K562 (cell line): ENCODE measurements around the gene SOCS2. TPM values are rescaled to one million over a fixed set of nuclear protein-coding genes. Genes with fewer than 3 reads are reported as not detected.

Experiments
- ARID3B ChIP-seq: fragments of 250-450 bp; sonication (Bioruptor Pico); IDR thresholded peaks from 2 replicates; pipeline ENCODE4 v1.4.0; 2020; ENCODE audit warnings: borderline replicate concordance
- ATF7 ChIP-seq: fragments of 450-650 bp; IDR thresholded peaks from 2 replicates; pipeline ENCODE4 v1.7.1; 2014; ENCODE audit warnings: mild to moderate bottlenecking, moderate library complexity
- CCAR2 ChIP-seq: fragments of 200-400 bp; formaldehyde crosslinking; IDR thresholded peaks from 2 replicates; pipeline ENCODE4 v1.6.1; 2017; ENCODE audit warnings: mild to moderate bottlenecking, low read depth, low read length
- EZH2 ChIP-seq: IDR thresholded peaks from 2 replicates; pipeline ENCODE4 v1.6.1; 2012; ENCODE audit warnings: low read depth, mild to moderate bottlenecking, inconsistent platforms, low read length, borderline replicate concordance
- FOS ChIP-seq: IDR thresholded peaks from 3 replicates; pipeline ENCODE4 v1.6.1; 2011; ENCODE audit not compliant: insufficient read length; ENCODE audit errors: extremely low read depth
- HDAC3 ChIP-seq: fragments of 450-650 bp; IDR thresholded peaks from 2 replicates; pipeline ENCODE4 v1.6.1; 2018; ENCODE audit warnings: borderline replicate concordance, mild to moderate bottlenecking, moderate library complexity; ENCODE audit not compliant: partially characterized antibody
- LARP7 ChIP-seq: fragments of 450-650 bp; IDR thresholded peaks from 2 replicates; pipeline ENCODE4 v1.6.1; 2016
- MAZ ChIP-seq, 2 experiments: fragments of 450-650 bp in 1 of 2; sonication (generic) in 1 of 2; formaldehyde crosslinking; IDR thresholded peaks in 1 of 2; conservative IDR thresholded peaks in 1 of 2; 2 replicates each; pipeline versions ENCODE4 v1.4.0 to v1.5.0; 2020; ENCODE audit warnings: mild to moderate bottlenecking in 1 of 2, missing genetic modification reagents in 1 of 2
- MEF2A ChIP-seq: IDR thresholded peaks from 2 replicates; pipeline ENCODE4 v1.6.1; 2011; ENCODE audit warnings: low read depth, mild to moderate bottlenecking, low read length, moderate library complexity; ENCODE audit not compliant: control insufficient read depth
- MTA1 ChIP-seq: fragments of 450-650 bp; IDR thresholded peaks from 2 replicates; pipeline ENCODE4 v1.6.1; 2017; ENCODE audit warnings: borderline replicate concordance
- SLC30A9 ChIP-seq: fragments of 250-450 bp; sonication (Bioruptor Pico); IDR thresholded peaks from 2 replicates; pipeline ENCODE4 v1.8.0; 2022; ENCODE audit warnings: mild to moderate bottlenecking, moderate library complexity
- SMAD1 ChIP-seq: fragments of 150-350 bp; IDR thresholded peaks from 2 replicates; pipeline ENCODE4 v1.6.1; 2014; ENCODE audit warnings: low read length, low read depth; ENCODE audit not compliant: partially characterized antibody
- ZNF395 ChIP-seq: fragments of 200-800 bp; sonication (Bioruptor generic); IDR thresholded peaks from 2 replicates; pipeline ENCODE4 v1.6.1; 2017; ENCODE audit warnings: missing genetic modification characterization, missing compliant biosample characterization
- ZNF561 ChIP-seq: fragments of 450-650 bp; formaldehyde crosslinking; conservative IDR thresholded peaks from 2 replicates; pipeline ENCODE4 v1.4.0; 2020; ENCODE audit warnings: mild to moderate bottlenecking, moderate library complexity
- ZNF740 ChIP-seq, 3 experiments: fragments of 200-800 bp in 1 of 3; sonication (Bioruptor generic) in 1 of 3; sonication (generic) in 1 of 3; formaldehyde crosslinking in 1 of 3; IDR thresholded peaks; 2 replicates each; pipeline versions ENCODE4 v1.6.1 to v1.8.0; 2016 to 2022; ENCODE audit warnings: mild to moderate bottlenecking in 2 of 3, missing compliant biosample characterization in 2 of 3, missing genetic modification characterization in 2 of 3, missing genetic modification reagents in 1 of 3
- ZNF764 ChIP-seq: fragments of 250-450 bp; sonication (Bioruptor Pico); IDR thresholded peaks from 2 replicates; pipeline ENCODE4 v1.4.0; 2020; ENCODE audit warnings: low read depth, mild to moderate bottlenecking, moderate library complexity
- polyA plus RNA-seq, 8 experiments: library from polyadenylated mRNA; depleted of rRNA in 4 of 8; stranded (reverse) in 5 of 8; unstranded in 3 of 8; fragments of >200 nt; fragmentation: Nextera tagmentation in 2 of 8; fragmentation: Illumina TruSeq in 1 of 8; extraction: Ambion mirVana in 2 of 8; extraction: Trizol in 1 of 8; gene quantifications; 2 replicates each; pipeline versions ENCODE4 v1.2.1 to v1.2.3, GENCODE V29; 2011 to 2014; ENCODE audit warnings: inconsistent platforms in 1 of 8, missing spikeins in 1 of 8
- total RNA-seq, 7 experiments: library from RNA; depleted of rRNA in 6 of 7; stranded (reverse); fragments of >200 nt in 6 of 7; fragmentation: Illumina TruSeq in 2 of 7; extraction: Trizol in 2 of 7; gene quantifications; 2 replicates each; pipeline versions ENCODE4 v1.2.1 to v1.2.3, GENCODE V29; 2011 to 2021; ENCODE audit warnings: low replicate concordance in 1 of 7
- TF ChIP-seq, protein P1 (sequence below), 2 experiments: fragments of 250-450 bp in 1 of 2; fragments of 450-650 bp in 1 of 2; sonication (Bioruptor Pico) in 1 of 2; IDR thresholded peaks; 2 replicates each; pipeline versions ENCODE4 v1.6.1 to v1.8.0; 2016 to 2021; ENCODE audit warnings: mild to moderate bottlenecking in 2 of 2, moderate library complexity in 2 of 2, missing compliant biosample characterization in 1 of 2, missing genetic modification characterization in 1 of 2
- TF ChIP-seq, protein P2 (sequence below): sonication (generic); formaldehyde crosslinking; IDR thresholded peaks from 2 replicates; pipeline ENCODE4 v1.8.0; 2022; ENCODE audit warnings: mild to moderate bottlenecking, missing genetic modification reagents
- TF ChIP-seq, protein P3 (sequence below): sonication (generic); formaldehyde crosslinking; IDR thresholded peaks from 2 replicates; pipeline ENCODE4 v1.8.0; 2022; ENCODE audit warnings: missing genetic modification reagents, mild to moderate bottlenecking, moderate library complexity, borderline replicate concordance

SOCS2 gene
- total and polyA plus RNA-seq, 9 of the 15 experiments (the other 6 are each of a cell fraction or from before 2014, with no cell fraction given): 37.0 to 162 (median 98.7) TPM

DNA sequence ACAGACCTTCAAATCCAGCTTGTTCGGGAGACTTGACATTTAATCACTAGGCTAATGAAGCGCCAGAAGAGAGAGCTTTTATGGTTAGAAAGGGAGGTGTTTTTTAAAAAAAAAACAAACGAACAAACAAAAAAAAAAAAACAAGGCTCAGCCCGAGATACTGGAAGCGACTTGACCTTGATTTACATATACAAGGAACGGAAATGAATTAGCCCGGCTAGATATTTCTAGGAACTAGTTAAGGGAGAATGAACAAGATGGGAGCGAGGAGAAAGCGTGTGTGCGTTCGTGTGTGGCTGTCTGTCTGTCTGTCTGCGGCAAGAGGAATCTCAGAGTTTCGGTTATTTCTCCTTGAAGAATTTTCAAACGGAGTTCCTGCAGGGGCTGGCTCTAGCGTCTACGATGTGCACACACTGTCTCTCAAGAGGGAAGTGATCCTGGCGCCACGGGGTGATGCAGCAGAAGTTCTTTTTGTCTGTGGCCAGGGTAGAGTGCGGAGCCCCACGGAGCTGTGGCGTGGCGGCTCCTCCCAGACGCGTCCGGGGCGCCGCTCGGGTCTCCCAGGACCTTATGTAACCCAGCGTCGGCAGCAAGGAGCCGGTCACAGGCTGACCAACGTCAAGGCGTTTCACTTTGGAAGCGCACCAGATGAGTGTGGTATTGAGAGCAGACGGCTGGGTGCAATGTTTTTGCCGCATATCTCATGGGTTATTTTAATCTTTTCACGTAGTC is 18.8 kb downstream of the SOCS2 start (continued):
- TF ChIP-seq, protein P1, sequence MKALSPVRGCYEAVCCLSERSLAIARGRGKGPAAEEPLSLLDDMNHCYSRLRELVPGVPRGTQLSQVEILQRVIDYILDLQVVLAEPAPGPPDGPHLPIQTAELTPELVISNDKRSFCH (CRISPR knock-in tag; IDR thresholded peaks at IDR 0.05): no peak
- TF ChIP-seq, protein P1 (tag; IDR thresholded peaks at IDR 0.05): peak; percentile 49; the same call in 1 of the 2 replicates
- TF ChIP-seq, protein P2, sequence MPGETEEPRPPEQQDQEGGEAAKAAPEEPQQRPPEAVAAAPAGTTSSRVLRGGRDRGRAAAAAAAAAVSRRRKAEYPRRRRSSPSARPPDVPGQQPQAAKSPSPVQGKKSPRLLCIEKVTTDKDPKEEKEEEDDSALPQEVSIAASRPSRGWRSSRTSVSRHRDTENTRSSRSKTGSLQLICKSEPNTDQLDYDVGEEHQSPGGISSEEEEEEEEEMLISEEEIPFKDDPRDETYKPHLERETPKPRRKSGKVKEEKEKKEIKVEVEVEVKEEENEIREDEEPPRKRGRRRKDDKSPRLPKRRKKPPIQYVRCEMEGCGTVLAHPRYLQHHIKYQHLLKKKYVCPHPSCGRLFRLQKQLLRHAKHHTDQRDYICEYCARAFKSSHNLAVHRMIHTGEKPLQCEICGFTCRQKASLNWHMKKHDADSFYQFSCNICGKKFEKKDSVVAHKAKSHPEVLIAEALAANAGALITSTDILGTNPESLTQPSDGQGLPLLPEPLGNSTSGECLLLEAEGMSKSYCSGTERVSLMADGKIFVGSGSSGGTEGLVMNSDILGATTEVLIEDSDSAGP (CRISPR knock-in tag): no peak
- TF ChIP-seq ZNF395 (CRISPR knock-in tag) (no peak), LARP7 (no peak), MAZ (CRISPR knock-in tag; conservative IDR thresholded peaks at IDR 0.05 in 1 of 2, IDR thresholded peaks at IDR 0.05 in 1 of 2) (peak; percentile 50 to 76; a peak in 3 of 4 replicates), ZNF764 (CRISPR knock-in tag) (no peak), CCAR2 (no peak), MTA1 (peak; percentile 92), ZNF561 (CRISPR knock-in tag) (no peak), SLC30A9 (no peak), HDAC3 (peak; percentile 73), ATF7 (peak; percentile 74; the same call in 1 of the 2 replicates), FOS (no peak), ARID3B (CRISPR knock-in tag) (no peak), ZNF740 (CRISPR knock-in tag; IDR thresholded peaks at IDR 0.05) (no peak), ZNF740 (tag; IDR thresholded peaks at IDR 0.05) (no peak), SMAD1 (peak; percentile 69), EZH2 (no peak), MEF2A (no peak)
- TF ChIP-seq, protein P3, sequence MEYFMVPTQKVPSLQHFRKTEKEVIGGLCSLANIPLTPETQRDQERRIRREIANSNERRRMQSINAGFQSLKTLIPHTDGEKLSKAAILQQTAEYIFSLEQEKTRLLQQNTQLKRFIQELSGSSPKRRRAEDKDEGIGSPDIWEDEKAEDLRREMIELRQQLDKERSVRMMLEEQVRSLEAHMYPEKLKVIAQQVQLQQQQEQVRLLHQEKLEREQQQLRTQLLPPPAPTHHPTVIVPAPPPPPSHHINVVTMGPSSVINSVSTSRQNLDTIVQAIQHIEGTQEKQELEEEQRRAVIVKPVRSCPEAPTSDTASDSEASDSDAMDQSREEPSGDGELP: peak; percentile 54; the same call in 1 of the 2 replicates
